ENCODE results near the gene GPRC5A. TPM values are rescaled to one million over a fixed set of nuclear protein-coding genes. Genes with fewer than 3 reads are reported as not detected.
"Not testable (repeated sequence)": the region's sequence is repeated elsewhere in the genome, so short reads cannot be mapped to it uniquely, and the experiment has no call there.

The GPRC5A gene
- total and polyA plus RNA-seq, 2 donors (not counting 1 experiment from before 2014, with no cell fraction given): 4.8 to 46.8 TPM

DNA sequence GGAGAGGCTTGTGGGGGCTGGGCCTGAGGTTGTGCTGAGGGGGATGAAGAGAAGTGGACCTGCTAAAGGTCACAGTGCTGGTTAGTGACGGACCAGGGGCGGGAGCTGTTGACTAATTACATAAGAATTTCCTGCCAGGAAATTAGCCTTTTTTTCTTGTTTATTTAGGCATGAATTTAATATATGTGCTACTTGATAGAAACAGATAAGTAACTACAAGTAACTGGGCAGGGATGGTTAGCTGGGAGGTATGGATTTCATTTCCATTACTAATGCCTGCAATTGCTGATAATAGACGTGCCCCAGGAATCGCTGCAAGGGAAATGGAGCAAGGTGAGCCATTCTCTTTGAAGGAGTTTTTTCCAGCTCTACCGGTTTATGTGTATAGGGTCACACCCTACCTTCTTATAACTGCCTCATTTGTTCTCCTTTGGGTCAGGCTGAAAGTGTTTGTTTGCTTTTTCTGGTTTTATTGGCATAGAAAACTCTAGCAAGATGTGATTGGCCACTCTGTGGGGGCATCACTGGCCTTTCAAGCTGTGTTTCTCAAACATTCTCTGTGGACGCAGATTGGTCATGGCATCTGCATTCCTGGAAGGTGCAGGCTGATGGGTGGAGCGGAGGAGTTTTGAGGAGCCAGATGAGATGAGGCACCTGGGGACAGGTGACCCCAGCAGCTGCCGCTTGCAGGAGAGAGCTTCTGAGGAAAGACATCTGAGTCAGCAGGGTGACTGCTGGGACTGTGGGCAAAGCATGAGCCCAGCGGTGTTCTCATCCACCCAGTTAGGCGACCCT is 19.0 kb upstream of the GPRC5A start:
- no peak overlapping the region for H3K9ac ChIP-seq (ENCODE audit: insufficient read depth, low read length)
- H2AFZ ChIP-seq (ENCODE audit: low read length): no peak overlapping the region
- peaks cover 20% of the 10 kb centered on the region for H3K4me1 ChIP-seq (ENCODE audit: control insufficient read depth, extremely low read depth, insufficient read depth, low read length)
- H3K27ac ChIP-seq (ENCODE audit: insufficient read depth, low read length): peak overlapping the region; percentile 94
- H3K79me2 ChIP-seq (ENCODE audit: control insufficient read depth, insufficient read depth, low read length): no peaks in the 10 kb centered on the region
- no peaks in the 10 kb centered on the region for H3K36me3 ChIP-seq (ENCODE audit: control insufficient read depth, insufficient read depth, low read length)
- no peaks in the 10 kb centered on the region for H3K27me3 ChIP-seq (ENCODE audit: control insufficient read depth, insufficient read depth, low read length)
- no peaks in the 10 kb centered on the region for H3K9me3 ChIP-seq (ENCODE audit: control insufficient read depth, insufficient read depth, low read depth, low read length)
- DNase-seq (ENCODE audit: low read depth in 2 of 2): peak; percentile 64 to 91
- no peak overlapping the region for H3K4me3 ChIP-seq (replicated peaks in 1 of 4; ENCODE audit: control extremely low read depth in 1 of 4, insufficient read depth in 1 of 4, low read depth in 3 of 4, low read length in 4 of 4)
- H3K4me2 ChIP-seq (ENCODE audit: extremely low read depth, insufficient read depth, low read length): peak overlapping the region; percentile 63
- no peaks in the 10 kb centered on the region for H4K20me1 ChIP-seq (ENCODE audit: control insufficient read depth, extremely low read depth, insufficient read depth, low read length)
- TF ChIP-seq, protein P1, sequence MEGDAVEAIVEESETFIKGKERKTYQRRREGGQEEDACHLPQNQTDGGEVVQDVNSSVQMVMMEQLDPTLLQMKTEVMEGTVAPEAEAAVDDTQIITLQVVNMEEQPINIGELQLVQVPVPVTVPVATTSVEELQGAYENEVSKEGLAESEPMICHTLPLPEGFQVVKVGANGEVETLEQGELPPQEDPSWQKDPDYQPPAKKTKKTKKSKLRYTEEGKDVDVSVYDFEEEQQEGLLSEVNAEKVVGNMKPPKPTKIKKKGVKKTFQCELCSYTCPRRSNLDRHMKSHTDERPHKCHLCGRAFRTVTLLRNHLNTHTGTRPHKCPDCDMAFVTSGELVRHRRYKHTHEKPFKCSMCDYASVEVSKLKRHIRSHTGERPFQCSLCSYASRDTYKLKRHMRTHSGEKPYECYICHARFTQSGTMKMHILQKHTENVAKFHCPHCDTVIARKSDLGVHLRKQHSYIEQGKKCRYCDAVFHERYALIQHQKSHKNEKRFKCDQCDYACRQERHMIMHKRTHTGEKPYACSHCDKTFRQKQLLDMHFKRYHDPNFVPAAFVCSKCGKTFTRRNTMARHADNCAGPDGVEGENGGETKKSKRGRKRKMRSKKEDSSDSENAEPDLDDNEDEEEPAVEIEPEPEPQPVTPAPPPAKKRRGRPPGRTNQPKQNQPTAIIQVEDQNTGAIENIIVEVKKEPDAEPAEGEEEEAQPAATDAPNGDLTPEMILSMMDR (conservative IDR thresholded peaks at IDR 0.05 in 1 of 2, IDR thresholded peaks at IDR 0.05 in 1 of 2; ENCODE audit: low read depth in 1 of 2, low read length in 2 of 2): no peak
- TF ChIP-seq EZH2 (IDR thresholded peaks at IDR 0.05; ENCODE audit: low read length, missing control alignments): no peak

DNA sequence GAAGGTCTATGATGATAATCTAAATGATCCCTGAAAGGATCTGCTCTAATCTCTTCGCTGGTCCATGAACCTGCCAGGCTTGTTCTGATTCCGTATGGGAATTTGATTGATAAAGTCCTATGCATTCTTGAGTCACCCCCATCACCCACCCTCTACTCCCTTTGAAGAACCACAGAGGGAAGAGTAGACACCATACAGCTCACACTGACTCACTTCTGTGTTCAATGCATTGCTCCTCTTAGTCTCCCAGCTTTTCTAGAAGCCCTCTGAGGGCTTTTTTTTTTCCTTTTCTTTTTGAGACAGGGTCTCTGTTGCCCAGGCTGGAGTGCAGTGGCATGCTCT is 18.5 kb upstream of the GPRC5A start:
- no peaks in the 10 kb centered on the region for H3K9me3 ChIP-seq (ENCODE audit: control insufficient read depth, insufficient read depth, low read depth, low read length)
- peak overlapping the region; percentile 63 for H3K4me2 ChIP-seq (ENCODE audit: extremely low read depth, insufficient read depth, low read length)
- H3K27me3 ChIP-seq (ENCODE audit: control insufficient read depth, insufficient read depth, low read length): no peaks in the 10 kb centered on the region
- H3K79me2 ChIP-seq (ENCODE audit: control insufficient read depth, insufficient read depth, low read length): no peaks in the 10 kb centered on the region
- no peak overlapping the region for H3K4me3 ChIP-seq (replicated peaks in 1 of 4; ENCODE audit: control extremely low read depth in 1 of 4, insufficient read depth in 1 of 4, low read depth in 3 of 4, low read length in 4 of 4)
- peak in 1 of 2 donors; percentile 81 for DNase-seq (ENCODE audit: low read depth in 2 of 2)
- H3K9ac ChIP-seq (ENCODE audit: insufficient read depth, low read length): no peak overlapping the region
- peak overlapping the region; percentile 94 for H3K27ac ChIP-seq (ENCODE audit: insufficient read depth, low read length)
- H3K36me3 ChIP-seq (ENCODE audit: control insufficient read depth, insufficient read depth, low read length): no peaks in the 10 kb centered on the region
- H2AFZ ChIP-seq (ENCODE audit: low read length): no peak overlapping the region
- no peak for TF ChIP-seq EZH2 (IDR thresholded peaks at IDR 0.05; ENCODE audit: low read length, missing control alignments)
- TF ChIP-seq, protein P1 (conservative IDR thresholded peaks at IDR 0.05 in 1 of 2, IDR thresholded peaks at IDR 0.05 in 1 of 2; ENCODE audit: low read depth in 1 of 2, low read length in 2 of 2): no peak
- H3K4me1 ChIP-seq (ENCODE audit: control insufficient read depth, extremely low read depth, insufficient read depth, low read length): peaks cover 20% of the 10 kb centered on the region
- no peaks in the 10 kb centered on the region for H4K20me1 ChIP-seq (ENCODE audit: control insufficient read depth, extremely low read depth, insufficient read depth, low read length)

DNA sequence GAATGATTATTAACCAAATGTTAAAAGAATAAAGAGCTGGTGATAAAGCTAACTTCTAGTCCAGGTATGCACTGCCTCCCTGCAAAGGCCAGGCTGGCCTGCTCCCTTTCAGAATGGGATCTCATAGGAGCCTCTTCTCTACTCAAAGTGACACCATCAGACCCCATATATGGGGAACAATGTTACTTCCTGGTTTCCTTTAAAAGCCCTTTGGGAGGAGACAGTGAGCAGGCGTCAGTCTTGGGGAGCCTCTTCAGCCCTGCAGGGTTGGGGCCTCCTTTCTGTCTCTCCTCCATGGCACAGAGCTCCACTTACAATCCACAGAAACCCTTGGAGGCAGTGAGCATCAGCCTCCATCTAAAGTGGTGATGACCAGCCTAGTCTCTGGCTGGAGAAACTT is 17.3 kb upstream of the GPRC5A start:
- Histone ChIP-seq H2AFZ (ENCODE audit: low read length) (no peak overlapping the region), H3K4me2 (ENCODE audit: extremely low read depth, insufficient read depth, low read length) (no peak overlapping the region), H3K27me3 (ENCODE audit: control insufficient read depth, insufficient read depth, low read length) (no peaks in the 10 kb centered on the region), H3K4me3 (replicated peaks in 1 of 4; ENCODE audit: control extremely low read depth in 1 of 4, insufficient read depth in 1 of 4, low read depth in 3 of 4, low read length in 4 of 4) (no peak overlapping the region), H3K79me2 (ENCODE audit: control insufficient read depth, insufficient read depth, low read length) (no peaks in the 10 kb centered on the region), H3K27ac (ENCODE audit: insufficient read depth, low read length) (no peak overlapping the region), H4K20me1 (ENCODE audit: control insufficient read depth, extremely low read depth, insufficient read depth, low read length) (no peaks in the 10 kb centered on the region), H3K36me3 (ENCODE audit: control insufficient read depth, insufficient read depth, low read length) (no peaks in the 10 kb centered on the region), H3K4me1 (ENCODE audit: control insufficient read depth, extremely low read depth, insufficient read depth, low read length) (peaks cover 20% of the 10 kb centered on the region), H3K9ac (ENCODE audit: insufficient read depth, low read length) (no peak overlapping the region), H3K9me3 (ENCODE audit: control insufficient read depth, insufficient read depth, low read depth, low read length) (no peaks in the 10 kb centered on the region)
- DNase-seq (ENCODE audit: low read depth in 2 of 2): no peak
- no peak for TF ChIP-seq EZH2 (IDR thresholded peaks at IDR 0.05; ENCODE audit: low read length, missing control alignments)
- TF ChIP-seq, protein P1 (conservative IDR thresholded peaks at IDR 0.05 in 1 of 2, IDR thresholded peaks at IDR 0.05 in 1 of 2; ENCODE audit: low read depth in 1 of 2, low read length in 2 of 2): no peak

DNA sequence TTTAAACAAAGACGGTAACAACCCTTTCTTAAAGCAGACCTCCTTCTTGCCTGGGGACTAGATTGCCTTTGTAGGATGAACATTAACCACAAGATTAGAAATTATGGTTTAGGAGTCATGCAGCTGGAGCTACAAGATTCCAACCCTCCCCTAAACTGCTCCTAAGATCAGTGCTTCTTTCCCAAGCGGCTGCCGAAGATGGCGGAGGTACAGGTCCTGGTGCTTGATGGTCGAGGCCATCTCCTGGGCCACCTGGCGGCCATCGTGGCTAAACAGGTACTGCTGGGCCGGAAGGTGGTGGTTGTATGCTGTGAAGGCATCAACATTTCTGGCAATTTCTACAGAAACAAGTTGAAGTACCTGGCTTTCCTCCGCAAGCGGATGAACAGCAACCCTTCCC is 16.1 kb upstream of the GPRC5A start:
- not testable (repeated sequence) for H3K4me3 ChIP-seq (replicated peaks in 1 of 4; ENCODE audit: control extremely low read depth in 1 of 4, insufficient read depth in 1 of 4, low read depth in 3 of 4, low read length in 4 of 4); H3K36me3 ChIP-seq (ENCODE audit: control insufficient read depth, insufficient read depth, low read length); H3K27ac ChIP-seq (ENCODE audit: insufficient read depth, low read length); H4K20me1 ChIP-seq (ENCODE audit: control insufficient read depth, extremely low read depth, insufficient read depth, low read length); H3K4me2 ChIP-seq (ENCODE audit: extremely low read depth, insufficient read depth, low read length); H3K79me2 ChIP-seq (ENCODE audit: control insufficient read depth, insufficient read depth, low read length); H2AFZ ChIP-seq (ENCODE audit: low read length); DNase-seq (ENCODE audit: low read depth in 2 of 2); H3K27me3 ChIP-seq (ENCODE audit: control insufficient read depth, insufficient read depth, low read length); H3K9me3 ChIP-seq (ENCODE audit: control insufficient read depth, insufficient read depth, low read depth, low read length); H3K9ac ChIP-seq (ENCODE audit: insufficient read depth, low read length)
- peaks cover 20% of the 10 kb centered on the region for H3K4me1 ChIP-seq (ENCODE audit: control insufficient read depth, extremely low read depth, insufficient read depth, low read length)
